ENCODE measurements around the gene HSPA12A.

The HSPA12A gene

DNA sequence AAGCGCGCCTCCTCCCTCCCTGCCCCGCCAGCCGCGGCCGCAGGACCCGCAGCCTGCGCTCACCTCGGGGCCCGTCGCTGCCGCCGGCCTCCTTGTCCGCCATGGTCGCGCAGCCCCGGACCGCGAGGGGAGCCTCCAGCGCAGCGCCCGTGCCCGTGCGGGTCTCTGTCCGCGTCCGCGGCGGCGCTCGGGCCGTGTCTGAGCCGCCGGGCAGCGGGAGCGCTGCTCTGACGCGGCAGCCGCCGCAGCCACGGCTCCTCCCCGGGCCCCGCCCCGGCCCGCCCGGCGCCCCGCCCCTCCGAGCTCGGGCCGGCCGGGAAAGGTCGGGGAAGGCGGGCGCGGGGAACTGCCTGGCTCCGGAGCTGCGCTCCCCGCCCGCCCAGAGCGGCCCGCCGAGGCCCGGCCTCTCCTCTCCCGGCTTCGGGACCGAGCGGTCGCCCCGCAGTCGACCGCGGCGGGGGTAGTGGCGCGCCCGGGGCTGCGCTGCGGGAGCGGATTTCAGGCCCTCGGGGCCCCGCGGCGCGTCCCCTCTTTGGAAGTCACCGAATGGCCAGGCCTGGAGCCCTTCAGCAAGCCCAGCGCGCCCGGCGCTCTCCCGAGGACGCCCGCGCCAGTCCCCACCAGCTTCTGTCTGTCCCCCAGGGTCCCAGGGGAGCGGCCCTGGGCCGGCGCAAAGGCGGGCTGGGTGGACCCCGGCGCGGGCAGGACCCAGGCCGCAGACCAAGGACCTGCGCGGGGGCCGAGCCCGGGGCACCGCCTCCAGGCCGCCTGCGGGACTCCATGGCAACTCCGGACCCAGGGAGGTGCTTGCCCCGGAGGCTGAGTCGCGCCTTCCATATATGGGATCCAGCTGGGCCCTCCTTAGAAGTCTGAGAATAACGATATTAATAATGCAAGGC lies at the start of gene HSPA12A:
Gene HSPA12A, minus strand, starts transcription at position 200 of the 899 bp plus-strand sequence. Its CDS starts 97 bp downstream, at position 103.
- DNase-seq (ENCODE audit: low read depth, low spot score), result no peak
- H3K27ac ChIP-seq, result peak within 1 kb of the TSS; percentile 19

DNA sequence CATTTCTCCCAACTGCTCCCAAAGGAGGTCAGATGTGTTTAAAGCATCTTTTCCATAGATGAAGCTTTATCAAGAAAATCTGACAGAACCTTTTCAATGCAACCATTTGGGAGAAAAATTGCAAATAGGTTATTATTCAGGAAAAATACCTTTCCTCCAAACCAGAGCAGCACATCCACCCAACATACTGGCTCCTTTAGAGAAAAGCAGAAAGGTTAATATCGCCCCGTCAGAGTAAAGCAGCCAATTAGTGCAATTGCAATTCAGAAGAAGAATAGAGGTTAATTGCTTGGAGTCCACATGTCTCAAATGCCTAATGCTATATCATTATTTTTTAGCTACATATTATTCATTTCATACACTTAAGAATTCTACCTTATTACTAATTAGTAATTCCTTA lies 48.9 kb upstream of the HSPA12A start:
- H3K27ac ChIP-seq, result no peak overlapping the region
- DNase-seq (ENCODE audit: low read depth, low spot score), result no peak

GRCh38 chr10:116787893-116788665 lies 45.7 kb upstream of the HSPA12A start:
- no peak overlapping the region for H3K27ac ChIP-seq
- DNase-seq (ENCODE audit: low read depth, low spot score), result no peak

GRCh38 chr10:116787053-116787659 lies 44.8 kb upstream of the HSPA12A start:
- DNase-seq (ENCODE audit: low read depth, low spot score), result no peak
- H3K27ac ChIP-seq, result no peak overlapping the region

GRCh38 chr10:116785867-116786266 lies 43.5 kb upstream of the HSPA12A start:
- H3K27ac ChIP-seq, result no peak overlapping the region
- DNase-seq (ENCODE audit: low read depth, low spot score), result no peak

DNA sequence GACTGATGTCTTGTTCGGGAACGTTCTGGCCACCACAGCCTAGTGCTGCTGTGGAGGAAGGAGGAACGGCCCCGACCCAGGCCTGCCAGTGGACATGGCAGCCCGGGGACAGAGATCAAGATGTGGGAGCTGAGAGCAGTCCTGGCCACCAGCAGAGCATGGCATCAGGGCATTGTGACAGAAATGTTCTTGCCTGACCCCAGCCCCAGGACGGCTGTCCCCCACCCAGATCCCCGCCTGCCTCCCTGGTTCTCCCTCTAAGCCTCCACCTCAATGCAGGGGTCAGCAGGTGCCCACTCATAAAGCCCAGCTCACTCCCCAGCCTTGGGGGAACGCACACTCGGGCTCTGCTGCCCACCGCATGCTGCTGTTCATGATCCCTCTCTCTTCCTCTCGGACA lies 42.9 kb upstream of the HSPA12A start:
- H3K27ac ChIP-seq, result no peak overlapping the region
- no peak for DNase-seq (ENCODE audit: low read depth, low spot score)

GRCh38 chr10:116784651-116785050 lies 42.3 kb upstream of the HSPA12A start:
- DNase-seq (ENCODE audit: low read depth, low spot score), result no peak
- no peak overlapping the region for H3K27ac ChIP-seq

DNA sequence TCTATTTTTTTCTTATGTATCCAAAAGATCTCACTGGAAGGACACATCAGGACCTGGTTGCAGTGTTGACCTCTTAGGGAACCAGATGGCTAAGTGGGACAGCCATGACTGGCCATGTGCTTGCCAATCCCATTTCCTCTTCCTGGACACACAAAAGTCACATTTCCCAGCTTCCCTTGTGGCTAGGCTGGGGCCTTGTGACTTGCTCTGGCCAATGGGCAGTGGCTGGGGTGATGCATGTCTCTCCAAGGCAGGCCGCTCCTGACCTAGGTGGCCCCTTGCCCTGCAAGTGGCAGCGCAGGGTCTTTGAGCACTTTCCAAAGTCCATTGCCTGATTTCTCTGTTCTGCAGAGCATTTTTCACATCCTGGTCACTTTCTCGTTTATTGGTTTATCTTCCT lies 41.7 kb upstream of the HSPA12A start:
- H3K27ac ChIP-seq, result no peak overlapping the region
- no peak for DNase-seq (ENCODE audit: low read depth, low spot score)

- H3K27ac ChIP-seq, result no peak overlapping the region
- DNase-seq (ENCODE audit: low read depth, low spot score), result no peak
Observed at GRCh38 chr10:116783011-116783655, 40.8 kb upstream of the HSPA12A start.

GRCh38 chr10:116781370-116781884 lies 39.1 kb upstream of the HSPA12A start:
- no peak overlapping the region for H3K27ac ChIP-seq
- no peak for DNase-seq (ENCODE audit: low read depth, low spot score)

GRCh38 chr10:116780691-116781205 lies 38.4 kb upstream of the HSPA12A start:
- no peak for DNase-seq (ENCODE audit: low read depth, low spot score)
- H3K27ac ChIP-seq, result no peak overlapping the region

GRCh38 chr10:116779076-116779687 lies 36.8 kb upstream of the HSPA12A start:
- no peak for DNase-seq (ENCODE audit: low read depth, low spot score)
- H3K27ac ChIP-seq, result no peak overlapping the region

GRCh38 chr10:116777006-116777405 lies 34.6 kb upstream of the HSPA12A start:
- DNase-seq (ENCODE audit: low read depth, low spot score), result no peak
- H3K27ac ChIP-seq, result no peak overlapping the region

- no peak for DNase-seq (ENCODE audit: low read depth, low spot score)
- no peak overlapping the region for H3K27ac ChIP-seq
Observed at GRCh38 chr10:116775488-116776400, 33.4 kb upstream of the HSPA12A start.

- H3K27ac ChIP-seq, result no peak overlapping the region
- DNase-seq (ENCODE audit: low read depth, low spot score), result no peak
Observed at GRCh38 chr10:116774728-116775151, 32.4 kb upstream of the HSPA12A start.

GRCh38 chr10:116772909-116773705 lies 30.7 kb upstream of the HSPA12A start:
- no peak overlapping the region for H3K27ac ChIP-seq
- no peak for DNase-seq (ENCODE audit: low read depth, low spot score)

GRCh38 chr10:116771959-116772585 lies 29.7 kb upstream of the HSPA12A start:
- H3K27ac ChIP-seq, result no peak overlapping the region

More at GRCh38 chr10:116771959-116772585, 29.7 kb upstream of the HSPA12A start:
- DNase-seq (ENCODE audit: low read depth, low spot score), result no peak
